Prostate gland (tissue), 2 donors: ENCODE measurements around the gene TTLL13.

ENCODE experiments used
- CTCF ChIP-seq, 4 experiments: fragments of 200-600 bp in 2 of 4; fragments of 450-650 bp in 2 of 4; sonication (generic) in 2 of 4; IDR thresholded peaks; 1 replicate in 3 of 4; 2 replicates in 1 of 4; pipeline ENCODE4 v1.5.1; 2016 to 2019; ENCODE audit warnings: antibody characterized with exemption in 4 of 4, mild to moderate bottlenecking in 2 of 4, moderate library complexity in 2 of 4
- POLR2A ChIP-seq: fragments of 450-650 bp; IDR thresholded peaks from one replicate; pipeline ENCODE4 v1.6.1; 2016; ENCODE audit warnings: antibody characterized with exemption, mild to moderate bottlenecking
- POLR2AphosphoS5 ChIP-seq: sonication (generic); formaldehyde crosslinking; IDR thresholded peaks from one replicate; pipeline ENCODE4 v1.6.1; 2017; ENCODE audit warnings: antibody characterized with exemption

- TF ChIP-seq POLR2A = no peak
- TF ChIP-seq CTCF (IDR thresholded peaks at IDR 0.05) = no peak
- no peak for TF ChIP-seq POLR2AphosphoS5
These were observed 22.0 kb upstream of the TTLL13 start for GRCh38 chr15:90227336-90227735.
